ENCODE results near the gene DCK.
"Not testable (repeated sequence)": the region's sequence is repeated elsewhere in the genome, so short reads cannot be mapped to it uniquely, and the experiment has no call there.

The DCK gene

GRCh38 chr4:70993181-70994068, at the start of gene DCK:
Gene DCK (plus strand): TSS chr4:70993649. CDS start chr4:70993836, 187 bp downstream.
- ATAC-seq: peak; percentile 95 to 96

GRCh38 chr4:70945046-70945445, 48.4 kb upstream of the DCK start:
- ATAC-seq: no peak

GRCh38 chr4:70945452-70946055, 47.9 kb upstream of the DCK start:
- ATAC-seq: no peak

- no peak for ATAC-seq
Observed at GRCh38 chr4:70946939-70947338, 46.5 kb upstream of the DCK start.

GRCh38 chr4:70948665-70949260, 44.7 kb upstream of the DCK start:
- ATAC-seq: no peak

- ATAC-seq: no peak
Observed at GRCh38 chr4:70954032-70954431, 39.4 kb upstream of the DCK start.

- no peak for ATAC-seq
Observed at GRCh38 chr4:70956549-70957210, 36.8 kb upstream of the DCK start.

GRCh38 chr4:70958681-70959080, 34.8 kb upstream of the DCK start:
- no peak for ATAC-seq

GRCh38 chr4:70969076-70969475, 24.4 kb upstream of the DCK start:
- no peak for ATAC-seq

GRCh38 chr4:70976252-70976651, 17.2 kb upstream of the DCK start:
- no peak for ATAC-seq

- ATAC-seq: no peak
Observed at GRCh38 chr4:70979445-70980008, 13.9 kb upstream of the DCK start.

GRCh38 chr4:70980196-70980595, 13.3 kb upstream of the DCK start:
- no peak for ATAC-seq

- ATAC-seq: no peak
Observed at GRCh38 chr4:70984106-70984505, 9.3 kb upstream of the DCK start.

GRCh38 chr4:70984589-70984988, 8.9 kb upstream of the DCK start:
- no peak for ATAC-seq

GRCh38 chr4:70991596-70991995, 1.9 kb upstream of the DCK start:
- no peak for ATAC-seq

- ATAC-seq: no peak
Observed at GRCh38 chr4:70992391-70992881, 1.0 kb upstream of the DCK start.

GRCh38 chr4:70994069-70994366, 569 bp downstream of the DCK start:
- ATAC-seq: no peak

- ATAC-seq: no peak
Observed at GRCh38 chr4:70994387-70995099, 1.1 kb downstream of the DCK start.

GRCh38 chr4:70996018-70996360, 2.5 kb downstream of the DCK start:
- ATAC-seq: no peak

GRCh38 chr4:70997036-70997435, 3.6 kb downstream of the DCK start:
- ATAC-seq: no peak

- no peak for ATAC-seq
Observed at GRCh38 chr4:70997546-70997945, 4.1 kb downstream of the DCK start.

- not testable (repeated sequence) for ATAC-seq
Observed at GRCh38 chr4:70999639-71000038, 6.2 kb downstream of the DCK start.
